ENCODE data around the gene SDF2L1.
A peak's percentile ranks its signal among the peaks of the same experiment; 100 is the strongest.

Gene SDF2L1

GRCh38 chr22:21622011-21622918, 19.8 kb upstream of the SDF2L1 start:
- DNase-seq, result no peak

GRCh38 chr22:21622919-21623647, 19.0 kb upstream of the SDF2L1 start:
- no peak for DNase-seq

- DNase-seq, result no peak
Measured at GRCh38 chr22:21623648-21623970, 18.5 kb upstream of the SDF2L1 start.

GRCh38 chr22:21624120-21624879, 17.8 kb upstream of the SDF2L1 start:
- DNase-seq, result no peak

GRCh38 chr22:21624880-21625791, 17.0 kb upstream of the SDF2L1 start:
- DNase-seq, result no peak

GRCh38 chr22:21626073-21626734, 15.9 kb upstream of the SDF2L1 start:
- no peak for DNase-seq

- DNase-seq, result no peak
Measured at GRCh38 chr22:21626735-21627469, 15.2 kb upstream of the SDF2L1 start.

GRCh38 chr22:21628386-21629254, 13.5 kb upstream of the SDF2L1 start:
- no peak for DNase-seq

- peak; percentile 28 for DNase-seq
Measured at GRCh38 chr22:21629255-21630149, 12.6 kb upstream of the SDF2L1 start, which contains the start of gene YDJC. Gene YDJC, minus strand, starts transcription at chr22:21630022. Its CDS starts 8 bp downstream, at chr22:21630014.

GRCh38 chr22:21631025-21631424, 11.1 kb upstream of the SDF2L1 start:
- no peak for DNase-seq

- no peak for DNase-seq
Measured at GRCh38 chr22:21632237-21632895, 9.7 kb upstream of the SDF2L1 start, which contains the start of gene CCDC116. Gene CCDC116, plus strand, starts transcription at chr22:21632760. Its CDS starts 422 bp downstream, at chr22:21633182.

GRCh38 chr22:21632931-21633330, 9.2 kb upstream of the SDF2L1 start:
- no peak for DNase-seq

- DNase-seq, result no peak
Measured at GRCh38 chr22:21633481-21633880, 8.6 kb upstream of the SDF2L1 start.

GRCh38 chr22:21634081-21634480, 8.0 kb upstream of the SDF2L1 start:
- no peak for DNase-seq

- DNase-seq, result no peak
Measured at GRCh38 chr22:21634844-21635243, 7.3 kb upstream of the SDF2L1 start.

GRCh38 chr22:21635771-21636510, 6.2 kb upstream of the SDF2L1 start:
- no peak for DNase-seq

GRCh38 chr22:21636629-21637218, 5.4 kb upstream of the SDF2L1 start:
- no peak for DNase-seq
